GM12801 (cell line): ENCODE measurements around the gene ZG16.
A peak's percentile ranks its signal among the peaks of the same experiment; 100 is the strongest.

Experiments used
- CTCF ChIP-seq: IDR thresholded peaks from one replicate; pipeline ENCODE4 v1.5.1; 2011; ENCODE audit warnings: control low read depth; ENCODE audit not compliant: insufficient read length; ENCODE audit errors: extremely low read depth

The ZG16 gene

DNA sequence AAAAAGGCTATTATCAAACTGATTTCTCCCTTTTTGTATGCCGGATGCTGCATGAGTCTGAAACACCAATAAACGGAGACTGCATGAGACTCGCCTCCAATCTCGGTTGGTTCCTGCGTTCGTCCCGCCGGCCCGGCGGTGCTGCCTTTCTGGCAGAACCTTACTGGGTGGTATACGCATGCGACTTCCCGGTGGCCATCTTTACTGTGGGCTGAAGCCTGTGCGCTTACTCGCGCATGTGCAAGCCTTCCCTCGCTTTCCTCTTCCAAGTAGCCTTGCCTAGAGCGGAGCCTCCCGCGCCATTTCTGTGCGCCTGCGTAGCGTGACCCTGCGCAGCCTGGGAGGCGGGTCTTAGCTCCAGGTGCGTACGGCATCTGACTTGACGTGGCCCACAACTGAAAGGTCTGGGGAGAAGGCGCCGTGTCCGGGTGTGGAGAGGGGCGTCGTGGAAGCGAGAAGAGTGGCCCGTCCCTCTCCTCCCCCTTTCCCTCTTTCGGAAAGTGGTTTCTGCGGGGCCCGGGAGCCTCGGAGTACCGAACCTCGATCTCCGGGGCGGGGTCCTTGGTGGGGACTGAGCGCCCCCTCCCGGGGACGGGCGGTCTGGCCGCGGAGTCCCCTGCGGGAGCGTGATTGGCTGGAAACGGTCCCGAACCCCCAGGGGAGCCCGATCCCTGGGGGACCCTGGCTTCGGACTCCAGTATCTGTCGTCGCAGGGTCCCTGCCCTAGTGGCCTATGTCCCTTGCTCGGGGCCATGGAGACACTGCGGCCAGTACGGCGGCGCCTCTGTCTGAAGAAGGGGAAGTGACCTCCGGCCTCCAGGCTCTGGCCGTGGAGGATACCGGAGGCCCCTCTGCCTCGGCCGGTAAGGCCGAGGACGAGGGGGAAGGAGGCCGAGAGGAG, 38.0 kb downstream of the ZG16 start, which contains the start of gene PAGR1:
TSS of gene PAGR1 (plus strand) at position 360 of the 901 bp plus-strand sequence. CDS start at position 734, 374 bp downstream.
- TF ChIP-seq CTCF = peak; percentile 55

GRCh38 chr16:29816694-29817441, 38.8 kb downstream of the ZG16 start:
- TF ChIP-seq CTCF = no peak

DNA sequence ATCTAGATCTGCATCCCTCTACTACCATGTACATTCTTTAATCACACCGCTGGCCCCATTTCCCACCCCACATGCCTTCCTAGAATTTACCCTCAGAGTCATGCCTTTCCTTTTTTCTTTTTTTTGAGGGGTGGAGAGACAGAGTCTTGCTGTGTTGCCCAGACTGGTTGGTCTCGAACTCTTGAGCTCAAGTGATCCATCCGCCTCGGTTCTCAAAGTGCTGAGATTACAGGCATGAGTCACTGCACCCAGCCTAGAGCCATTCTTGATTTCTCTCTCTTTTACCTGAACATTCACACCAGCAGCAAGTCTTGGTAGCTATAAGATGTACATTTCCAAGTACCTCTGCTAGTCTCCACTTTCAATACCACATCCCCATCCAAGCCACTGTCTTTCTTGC, 40.0 kb downstream of the ZG16 start:
- TF ChIP-seq CTCF = no peak

GRCh38 chr16:29819506-29819905, 41.5 kb downstream of the ZG16 start:
- no peak for TF ChIP-seq CTCF

DNA sequence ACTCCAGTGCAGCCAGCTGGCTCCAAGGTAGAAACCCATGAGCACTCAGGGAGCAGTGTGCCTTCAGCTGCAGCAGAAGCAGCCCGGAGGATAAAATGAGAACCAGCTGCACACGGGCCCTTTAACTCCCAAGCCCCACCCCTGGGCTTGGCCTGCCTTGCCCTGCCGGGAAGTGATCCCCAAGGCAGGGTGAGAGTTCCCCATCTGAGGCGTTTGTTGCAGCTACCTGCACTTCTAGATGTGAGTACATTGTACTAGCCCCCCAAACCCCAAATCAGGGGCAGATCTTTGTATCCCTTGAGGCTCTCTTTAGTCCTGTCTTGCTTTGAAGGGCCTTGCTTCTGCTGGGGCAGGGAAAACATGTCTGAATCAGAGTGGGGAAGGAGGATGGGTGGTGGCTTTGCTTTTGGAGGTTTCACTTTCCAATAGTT, 42.2 kb downstream of the ZG16 start, which contains the start of gene MVP:
TSS of gene MVP (plus strand) at position 192 of the 431 bp plus-strand sequence. CDS start 10,088 bp downstream, outside the sequence.
- no peak for TF ChIP-seq CTCF

- TF ChIP-seq CTCF = no peak
These were observed 42.9 kb downstream of the ZG16 start for GRCh38 chr16:29820730-29821642.
